HL-60/S4 (cell line): ENCODE measurements around the gene CA11.

Source experiments
- in situ Hi-C: fragments of 300-500 bp; cut with MboI; formaldehyde crosslinking; loops from 2 replicates; pipeline ENCODE4 v1.14.3; 2022; ENCODE audit warnings: low sequenced_read_pairs

The CA11 gene

DNA sequence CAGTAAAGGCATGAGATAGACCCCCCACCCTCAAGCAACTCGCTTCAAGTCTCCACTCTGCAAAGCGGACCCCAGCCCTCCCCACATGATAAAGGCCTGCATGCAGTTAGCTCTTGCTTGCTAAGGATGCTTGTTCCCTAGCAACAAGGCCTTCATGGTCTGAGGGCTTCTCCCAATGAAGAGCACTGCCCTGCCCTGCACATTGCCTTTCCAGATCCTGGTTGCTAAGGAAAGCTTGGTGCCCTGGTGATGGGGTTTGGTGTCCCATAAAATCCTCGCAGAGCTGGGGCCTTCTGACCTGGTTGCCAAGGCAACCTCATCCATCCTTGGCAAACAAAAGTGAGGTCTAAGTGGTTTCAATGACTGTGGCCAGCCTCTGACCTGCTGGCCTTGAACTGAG, 14.8 kb downstream of the CA11 start:
- in situ Hi-C loops = no loop called here

- in situ Hi-C loops = no loop called here
Observed at GRCh38 chr19:48630296-48631063, 15.5 kb downstream of the CA11 start.

- in situ Hi-C loops = no loop called here
Observed at GRCh38 chr19:48629599-48630295, 16.2 kb downstream of the CA11 start.

DNA sequence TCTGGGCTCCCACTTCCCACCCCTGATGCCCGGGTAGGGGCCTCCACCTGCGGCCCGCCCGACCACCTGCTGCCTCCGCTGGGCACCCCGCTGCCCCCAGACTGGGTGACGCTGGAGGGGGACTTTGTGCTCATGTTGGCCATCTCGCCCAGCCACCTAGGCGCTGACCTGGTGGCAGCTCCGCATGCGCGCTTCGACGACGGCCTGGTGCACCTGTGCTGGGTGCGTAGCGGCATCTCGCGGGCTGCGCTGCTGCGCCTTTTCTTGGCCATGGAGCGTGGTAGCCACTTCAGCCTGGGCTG, 16.7 kb downstream of the CA11 start:
- in situ Hi-C loops = no loop called here

GRCh38 chr19:48628486-48629296, 17.3 kb downstream of the CA11 start:
- in situ Hi-C loops = no loop called here

DNA sequence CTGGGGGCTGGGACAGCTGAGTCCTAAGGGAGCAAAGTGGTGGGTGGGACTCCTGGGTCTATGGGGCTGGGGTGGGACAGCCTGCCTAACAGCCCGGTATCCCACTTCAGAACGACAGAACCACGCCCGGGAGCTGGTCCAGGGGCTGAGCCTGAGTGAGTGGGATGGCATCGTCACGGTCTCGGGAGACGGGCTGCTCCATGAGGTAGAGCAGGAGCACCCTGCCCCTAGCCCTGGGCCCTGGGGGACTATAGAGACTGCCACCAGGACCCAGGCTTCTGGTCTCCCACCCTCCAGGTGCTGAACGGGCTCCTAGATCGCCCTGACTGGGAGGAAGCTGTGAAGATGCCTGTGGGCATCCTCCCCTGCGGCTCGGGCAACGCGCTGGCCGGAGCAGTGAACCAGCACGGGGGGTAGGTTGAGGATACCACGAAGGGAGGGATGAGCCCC, 18.1 kb downstream of the CA11 start:
- in situ Hi-C loops = no loop called here

- in situ Hi-C loops = no loop called here
Observed at GRCh38 chr19:48627201-48627864, 18.7 kb downstream of the CA11 start.

DNA sequence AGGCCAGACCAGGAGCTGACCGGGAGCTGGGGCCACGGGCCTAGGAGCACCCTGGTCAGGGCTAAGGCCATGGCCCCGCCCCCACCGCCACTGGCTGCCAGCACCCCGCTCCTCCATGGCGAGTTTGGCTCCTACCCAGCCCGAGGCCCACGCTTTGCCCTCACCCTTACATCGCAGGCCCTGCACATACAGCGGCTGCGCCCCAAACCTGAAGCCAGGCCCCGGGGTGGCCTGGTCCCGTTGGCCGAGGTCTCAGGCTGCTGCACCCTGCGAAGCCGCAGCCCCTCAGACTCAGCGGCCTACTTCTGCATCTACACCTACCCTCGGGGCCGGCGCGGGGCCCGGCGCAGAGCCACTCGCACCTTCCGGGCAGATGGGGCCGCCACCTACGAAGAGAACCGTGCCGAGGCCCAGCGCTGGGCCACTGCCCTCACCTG, 20.1 kb downstream of the CA11 start:
- in situ Hi-C loops = no loop called here

DNA sequence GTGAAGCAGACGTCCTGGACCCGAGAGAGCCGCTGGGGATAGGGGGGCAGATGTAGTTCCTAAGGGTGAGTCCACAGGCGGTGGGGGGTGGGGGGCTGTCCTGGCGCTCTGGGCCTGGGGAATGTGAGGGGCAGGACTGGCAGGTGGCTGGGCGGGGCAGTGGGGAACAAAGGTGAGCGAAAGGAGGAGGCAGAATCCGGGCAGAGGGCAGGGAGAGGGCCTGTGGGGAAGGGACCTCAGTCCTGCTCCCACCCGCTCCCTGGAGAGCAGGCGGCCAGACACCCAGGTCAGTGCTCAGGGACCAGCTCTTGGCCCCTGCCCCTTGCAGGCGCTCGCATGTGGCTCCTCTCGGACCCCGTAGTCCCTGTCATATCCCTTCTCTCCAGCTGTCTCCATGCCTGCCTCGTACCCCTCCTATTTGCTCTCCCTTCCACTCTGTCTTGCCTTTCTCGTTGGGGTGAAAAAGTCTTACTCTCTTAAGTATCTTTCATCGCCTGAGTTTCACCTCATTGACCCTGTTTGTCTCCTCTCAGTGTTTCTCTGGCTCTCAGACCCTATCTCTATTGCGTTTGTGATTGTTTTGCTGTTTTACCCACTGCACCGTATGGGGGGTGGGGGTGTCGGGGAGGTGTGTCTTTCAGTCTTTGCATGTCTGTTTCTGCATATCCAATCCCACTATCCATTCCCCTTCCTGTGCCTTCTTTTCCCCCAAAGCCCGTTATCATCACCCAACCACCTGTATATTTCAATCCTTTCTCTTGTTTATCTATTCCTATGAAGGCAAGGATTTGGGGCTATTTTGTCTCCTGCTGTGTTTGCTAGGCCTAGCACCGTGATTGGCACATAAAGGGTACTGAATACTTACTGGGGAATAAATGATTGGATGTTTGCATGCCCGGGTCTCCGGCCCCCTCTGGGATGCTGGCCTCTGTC, 20.9 kb downstream of the CA11 start:
- in situ Hi-C loops = no loop called here

- in situ Hi-C loops = no loop called here
Observed at GRCh38 chr19:48624067-48624594, 21.9 kb downstream of the CA11 start.

DNA sequence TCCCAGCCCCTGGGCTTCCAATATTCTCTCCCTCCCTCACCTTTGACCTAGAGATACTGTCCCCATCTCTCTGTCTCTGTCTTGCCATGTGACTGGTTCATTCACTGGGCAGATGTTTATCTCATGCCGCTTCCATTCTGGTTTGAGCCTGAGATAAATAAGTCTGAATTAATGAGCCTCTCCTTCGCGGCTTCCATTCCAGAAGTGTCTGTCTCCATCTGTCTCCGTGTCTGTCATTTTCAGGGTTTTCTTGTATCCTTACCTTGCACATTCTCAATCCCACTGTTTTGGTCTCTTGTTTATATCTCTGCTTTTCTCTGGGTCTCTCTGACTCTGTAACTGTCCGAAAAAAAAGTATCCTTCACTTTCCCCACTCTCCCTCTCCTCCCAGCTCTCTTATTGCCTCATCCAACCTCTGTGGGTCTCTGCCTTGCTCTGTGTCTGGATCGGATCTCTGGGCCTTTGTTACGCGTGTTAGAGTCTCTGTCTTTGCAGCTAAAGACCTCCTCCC, 22.4 kb downstream of the CA11 start:
- in situ Hi-C loops = no loop called here

DNA sequence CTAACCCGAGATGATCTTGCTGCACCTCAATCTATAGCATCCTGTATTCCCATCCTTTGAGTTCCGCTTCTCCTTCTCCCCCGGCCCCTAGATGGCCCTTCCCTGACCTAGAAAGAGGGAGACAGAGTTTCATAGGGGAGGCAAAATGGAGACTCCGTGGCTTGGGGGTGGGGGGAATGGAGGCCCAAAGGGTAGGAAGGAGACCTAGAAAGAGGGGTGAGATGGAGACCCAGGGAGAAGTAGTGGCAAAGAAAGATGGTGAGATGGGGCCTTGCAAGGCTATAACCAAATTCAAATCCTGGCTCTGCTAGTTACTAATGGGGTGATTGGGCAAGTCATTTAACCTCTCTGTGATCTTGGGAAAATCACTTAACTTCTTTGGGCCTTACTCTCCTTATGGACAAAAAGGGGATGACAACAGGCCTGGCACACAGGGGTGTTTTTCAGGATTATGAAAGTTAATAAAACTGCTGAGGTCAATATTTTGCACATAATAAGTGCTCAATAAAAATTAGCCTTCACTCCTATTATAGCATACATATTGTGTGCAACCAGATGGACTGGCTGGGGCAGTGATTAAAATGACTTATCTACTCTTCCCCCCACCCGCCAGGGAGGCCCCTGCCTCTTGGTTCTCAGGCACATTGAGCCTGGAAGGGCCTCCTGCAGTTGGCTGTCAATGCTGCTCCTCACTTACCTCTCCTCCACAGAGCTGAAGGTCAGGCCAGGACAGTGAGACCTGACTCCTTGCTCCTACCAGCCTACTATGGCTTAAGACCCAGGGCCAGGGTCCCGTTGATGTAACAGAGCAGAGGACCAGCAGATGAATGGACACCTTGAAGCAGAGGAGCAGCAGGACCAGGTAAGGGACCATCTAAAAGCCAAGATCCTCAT, 26.0 kb downstream of the CA11 start:
- in situ Hi-C loops = no loop called here

- in situ Hi-C loops = no loop called here
Observed at GRCh38 chr19:48618916-48619691, 26.9 kb downstream of the CA11 start, which contains the start of the genes RPL18 and SPHK2. TSS of gene RPL18 (minus strand) at chr19:48619178. CDS start at chr19:48619143, 35 bp downstream. TSS of gene SPHK2 (plus strand) at chr19:48619506. CDS start at chr19:48620515, 1,009 bp downstream.

- in situ Hi-C loops = no loop called here
Observed at GRCh38 chr19:48618278-48618915, 27.6 kb downstream of the CA11 start.

GRCh38 chr19:48617146-48617937, 28.6 kb downstream of the CA11 start:
- in situ Hi-C loops = no loop called here

DNA sequence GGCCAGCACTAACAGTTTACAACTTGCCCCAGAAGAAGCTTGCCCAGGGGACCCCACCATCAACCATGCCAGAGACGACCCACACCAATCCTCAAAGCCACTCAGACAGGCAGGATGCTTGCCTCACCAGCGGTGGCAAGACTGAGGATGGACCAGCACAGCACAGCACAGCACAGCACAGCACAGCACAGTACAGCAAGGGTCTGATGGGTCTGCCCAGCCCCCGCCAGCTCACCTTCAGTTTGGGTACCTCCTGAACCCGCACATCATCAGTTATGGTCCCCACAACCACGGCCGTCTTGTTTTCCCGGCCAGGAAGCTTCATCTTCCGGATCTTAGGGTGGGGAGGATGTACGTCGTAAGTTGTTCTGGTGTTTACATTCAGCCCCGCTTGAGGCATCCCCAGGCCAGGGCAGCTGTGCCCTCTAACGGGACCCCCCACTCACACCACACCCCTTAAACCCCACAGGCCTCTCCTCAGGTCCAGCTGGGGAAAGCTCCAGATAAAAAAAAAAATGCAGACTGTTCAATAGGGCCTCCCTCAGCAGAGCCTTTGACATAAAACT, 29.4 kb downstream of the CA11 start:
- in situ Hi-C loops = no loop called here
